Measurements from ENCODE around the gene HP.
A peak's percentile ranks its signal among the peaks of the same experiment; 100 is the strongest.

HP gene

DNA sequence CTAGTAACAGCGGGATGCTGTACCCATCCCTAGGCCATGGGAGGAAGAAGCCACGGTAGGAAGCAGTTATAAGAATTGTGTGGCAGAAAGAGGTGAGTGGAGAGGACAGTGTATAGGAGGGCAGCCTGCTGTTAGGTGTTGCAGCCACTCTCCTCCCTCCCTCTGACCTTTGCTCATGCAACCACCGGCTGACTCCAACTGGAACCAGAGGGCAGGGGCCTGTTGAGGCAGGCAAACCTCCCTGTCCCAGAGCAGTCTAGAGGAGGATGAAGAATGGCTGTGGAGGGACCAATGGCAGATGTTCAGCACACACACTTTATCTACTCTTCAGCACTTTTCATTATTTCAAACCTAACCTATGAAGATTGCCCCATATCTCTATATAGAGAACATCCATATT lies 36.9 kb downstream of the HP start:
- DNase-seq (ENCODE audit: low read depth) = no peak
- TF ChIP-seq, protein P1, sequence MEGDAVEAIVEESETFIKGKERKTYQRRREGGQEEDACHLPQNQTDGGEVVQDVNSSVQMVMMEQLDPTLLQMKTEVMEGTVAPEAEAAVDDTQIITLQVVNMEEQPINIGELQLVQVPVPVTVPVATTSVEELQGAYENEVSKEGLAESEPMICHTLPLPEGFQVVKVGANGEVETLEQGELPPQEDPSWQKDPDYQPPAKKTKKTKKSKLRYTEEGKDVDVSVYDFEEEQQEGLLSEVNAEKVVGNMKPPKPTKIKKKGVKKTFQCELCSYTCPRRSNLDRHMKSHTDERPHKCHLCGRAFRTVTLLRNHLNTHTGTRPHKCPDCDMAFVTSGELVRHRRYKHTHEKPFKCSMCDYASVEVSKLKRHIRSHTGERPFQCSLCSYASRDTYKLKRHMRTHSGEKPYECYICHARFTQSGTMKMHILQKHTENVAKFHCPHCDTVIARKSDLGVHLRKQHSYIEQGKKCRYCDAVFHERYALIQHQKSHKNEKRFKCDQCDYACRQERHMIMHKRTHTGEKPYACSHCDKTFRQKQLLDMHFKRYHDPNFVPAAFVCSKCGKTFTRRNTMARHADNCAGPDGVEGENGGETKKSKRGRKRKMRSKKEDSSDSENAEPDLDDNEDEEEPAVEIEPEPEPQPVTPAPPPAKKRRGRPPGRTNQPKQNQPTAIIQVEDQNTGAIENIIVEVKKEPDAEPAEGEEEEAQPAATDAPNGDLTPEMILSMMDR (conservative IDR thresholded peaks at IDR 0.05; ENCODE audit: low read depth, low read length) = no peak
- H3K4me3 ChIP-seq (ENCODE audit: low read length) = no peak overlapping the region

DNA sequence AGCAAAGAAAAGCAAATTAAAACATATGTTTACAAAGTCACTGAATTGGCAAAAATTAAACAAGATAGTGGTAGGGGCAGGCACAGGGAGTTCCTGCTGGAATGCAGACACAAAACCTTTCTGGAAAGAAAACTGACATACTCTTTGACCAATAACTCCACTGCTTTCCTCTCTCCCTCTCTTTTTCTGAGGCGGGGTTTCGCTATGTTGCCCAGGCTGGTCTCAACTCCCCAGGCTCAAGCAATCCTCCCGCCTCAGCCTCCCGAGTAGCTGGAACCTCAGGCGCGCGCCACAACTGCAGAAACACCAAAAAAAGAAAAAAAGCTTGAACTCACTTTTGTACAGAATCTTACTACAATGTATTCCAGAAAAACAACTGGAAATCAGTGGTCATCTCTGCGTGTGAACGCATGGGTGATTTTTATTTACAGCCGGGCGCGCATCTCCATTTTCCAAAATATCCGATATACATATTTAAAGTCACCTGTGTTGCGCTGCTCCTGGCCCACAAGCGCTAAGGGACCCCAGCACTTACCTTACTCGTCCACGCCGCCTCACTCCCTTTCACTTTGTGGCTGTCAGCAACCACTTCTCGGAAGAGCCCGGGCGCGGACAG lies 38.6 kb downstream of the HP start:
- peak overlapping the region; percentile 99 for H3K4me3 ChIP-seq (ENCODE audit: low read length)
- TF ChIP-seq, protein P1 (conservative IDR thresholded peaks at IDR 0.05; ENCODE audit: low read depth, low read length) = no peak

DNA sequence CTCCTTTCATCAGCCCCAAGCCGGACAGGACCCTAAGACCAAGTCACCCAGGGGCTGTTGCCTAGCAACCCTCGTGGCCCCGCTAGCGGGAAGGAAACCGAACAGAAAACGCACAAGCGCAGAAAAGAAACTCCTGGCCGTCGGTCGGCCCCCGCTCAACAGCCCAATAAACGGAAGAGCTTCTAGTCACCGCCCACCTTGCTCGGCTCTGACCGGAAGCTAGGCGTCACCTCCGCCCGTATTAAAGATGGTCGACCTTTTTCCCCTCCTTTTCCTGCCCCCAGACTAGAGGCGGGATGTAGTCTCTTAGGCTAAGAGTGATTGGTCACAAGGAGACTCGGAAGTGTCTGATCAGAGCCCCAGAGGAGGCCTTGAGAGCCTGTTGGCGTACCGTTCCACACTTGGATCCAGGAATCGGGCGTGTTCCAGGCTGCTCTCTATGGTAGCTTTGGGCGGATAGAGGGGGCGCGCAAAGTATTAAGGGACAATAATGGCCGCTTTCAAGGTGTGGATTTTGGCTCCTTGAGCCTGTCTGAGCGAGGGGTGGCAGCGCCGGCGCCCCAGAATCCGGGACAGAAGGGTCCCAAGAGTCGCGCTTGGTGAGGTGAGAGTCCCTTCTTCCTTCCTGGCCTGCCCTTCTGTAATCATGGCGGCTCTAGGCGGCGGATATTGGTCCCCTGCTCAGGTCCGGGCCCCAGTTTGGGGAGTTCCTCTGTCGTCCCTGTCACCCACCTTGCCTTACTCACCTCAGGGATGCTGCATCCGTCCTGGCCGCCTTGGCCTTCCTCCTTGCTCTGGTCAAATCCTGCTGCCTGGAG lies 39.4 kb downstream of the HP start, which contains the start of the genes DHX38 and TXNL4B:
Gene DHX38, plus strand, starts transcription at position 400 of the 818 bp plus-strand sequence. CDS start 2,311 bp downstream, outside the sequence.
Gene TXNL4B, minus strand, starts transcription at position 173 of the 818 bp plus-strand sequence. CDS start 2,871 bp downstream, outside the sequence.
- DNase-seq (ENCODE audit: low read depth) = peak; percentile 98
- H3K4me3 ChIP-seq (ENCODE audit: low read length) = peak within 1 kb of the TSS; percentile 99
- TF ChIP-seq, protein P1 (conservative IDR thresholded peaks at IDR 0.05; ENCODE audit: low read depth, low read length) = no peak

More for the DNA sequence above, 38.6 kb downstream of the HP start:
- DNase-seq (ENCODE audit: low read depth) = no peak

DNA sequence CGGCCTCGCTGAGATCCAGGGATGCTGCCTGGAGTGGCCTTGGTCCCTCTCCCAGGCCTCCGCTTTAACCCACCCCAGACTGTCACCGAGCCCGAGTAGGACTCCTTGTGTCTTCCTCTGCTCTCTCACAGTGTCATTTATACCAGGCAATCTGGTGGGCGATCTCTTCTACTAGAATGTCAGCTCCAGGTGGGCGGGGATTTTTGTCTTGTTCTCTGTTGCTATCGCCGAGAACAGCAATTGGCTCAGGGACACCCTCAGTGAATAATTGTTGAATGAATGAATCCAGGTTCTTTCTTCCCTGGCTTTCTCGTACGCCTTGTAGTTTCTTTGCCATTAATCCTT lies 39.9 kb downstream of the HP start:
- DNase-seq (ENCODE audit: low read depth) = no peak
- peak overlapping the region; percentile 99 for H3K4me3 ChIP-seq (ENCODE audit: low read length)
- TF ChIP-seq, protein P1 (conservative IDR thresholded peaks at IDR 0.05; ENCODE audit: low read depth, low read length) = no peak

DNA sequence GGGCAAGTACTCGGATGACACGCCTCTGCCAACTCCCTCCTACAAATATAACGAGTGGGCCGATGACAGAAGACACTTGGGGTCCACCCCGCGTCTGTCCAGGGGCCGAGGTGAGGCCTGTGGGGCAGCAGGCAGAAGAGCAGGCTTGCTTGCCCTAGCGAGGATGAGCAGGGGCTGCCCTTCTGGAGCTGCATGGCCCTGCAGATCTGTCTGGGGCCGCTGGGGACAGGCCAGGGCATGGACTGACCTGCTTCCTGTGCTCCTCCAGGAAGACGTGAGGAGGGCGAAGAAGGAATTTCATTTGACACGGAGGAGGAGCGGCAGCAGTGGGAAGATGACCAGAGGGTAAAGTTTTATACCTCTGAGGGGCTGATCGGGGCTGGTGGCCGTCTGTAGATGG lies 44.6 kb downstream of the HP start:
- no peak for DNase-seq (ENCODE audit: low read depth)
- H3K4me3 ChIP-seq (ENCODE audit: low read length) = no peak overlapping the region
- TF ChIP-seq, protein P1 (conservative IDR thresholded peaks at IDR 0.05; ENCODE audit: low read depth, low read length) = no peak

DNA sequence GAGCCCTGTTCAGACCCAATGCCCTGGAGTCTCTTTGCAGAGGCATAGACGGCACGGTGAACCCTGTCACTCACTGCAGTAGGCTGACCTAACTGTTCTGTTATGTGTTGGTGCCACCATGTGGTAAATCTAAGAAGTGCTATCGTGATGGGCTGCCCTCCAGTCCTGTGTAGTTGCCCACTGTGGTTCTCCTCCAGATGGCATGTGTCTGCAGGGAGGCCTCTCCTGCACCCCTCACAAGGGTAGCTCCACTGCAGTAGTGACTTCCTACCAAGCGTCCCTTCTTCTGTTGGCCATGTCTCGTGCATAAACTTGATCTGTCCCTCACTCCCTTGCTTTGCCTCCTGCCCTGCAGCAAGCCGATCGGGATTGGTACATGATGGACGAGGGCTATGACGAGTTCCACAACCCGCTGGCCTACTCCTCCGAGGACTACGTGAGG lies 45.1 kb downstream of the HP start:
- no peak for DNase-seq (ENCODE audit: low read depth)
- TF ChIP-seq, protein P1 (conservative IDR thresholded peaks at IDR 0.05; ENCODE audit: low read depth, low read length) = peak; percentile 61
- H3K4me3 ChIP-seq (ENCODE audit: low read length) = no peak overlapping the region
